CD14-positive monocyte (primary cell): ENCODE measurements around the gene TTR. TPM values are rescaled to one million over a fixed set of nuclear protein-coding genes. Genes with fewer than 3 reads are reported as not detected.

Source experiments
- DNase-seq, 3 donors: peaks; one replicate each; pipeline ENCODE4 v3.0.0-alpha.2; 2011 to 2022
- H2AFZ ChIP-seq: 2 replicates; pipeline ENCODE4 v1.6.0; 2012; ENCODE audit warnings: mild to moderate bottlenecking, low read depth, low read length, inconsistent platforms; ENCODE audit not compliant: insufficient read depth, poor library complexity, severe bottlenecking
- H3K27ac ChIP-seq, 2 donors: 1 replicate in 1 of 2; 2 replicates in 1 of 2; pipeline ENCODE4 v1.5.1; 2012 to 2013; ENCODE audit warnings: low read length in 2 of 2, control low read depth in 1 of 2, inconsistent platforms in 1 of 2, low read depth in 1 of 2, mild to moderate bottlenecking in 1 of 2
- H3K27me3 ChIP-seq, 2 donors: one replicate each; pipeline versions ENCODE4 v1.6.0 to v1.6.1; 2011 to 2013; ENCODE audit warnings: low read length in 2 of 2; ENCODE audit not compliant: control insufficient read depth in 2 of 2, insufficient read depth in 2 of 2
- H3K36me3 ChIP-seq, 2 donors: replicated peaks in 1 of 2; 1 replicate in 1 of 2; 2 replicates in 1 of 2; pipeline versions ENCODE4 v1.5.1 to v1.6.1; 2012 to 2013; ENCODE audit warnings: low read length in 2 of 2, control low read depth in 1 of 2, inconsistent platforms in 1 of 2, mild to moderate bottlenecking in 1 of 2; ENCODE audit not compliant: insufficient read depth in 2 of 2, control insufficient read depth in 1 of 2
- H3K4me1 ChIP-seq, 2 donors: 1 replicate in 1 of 2; 2 replicates in 1 of 2; pipeline versions ENCODE4 v1.5.1 to v1.6.1; 2012 to 2013; ENCODE audit warnings: low read length in 2 of 2, control low read depth in 1 of 2, inconsistent platforms in 1 of 2, mild to moderate bottlenecking in 1 of 2, moderate library complexity in 1 of 2; ENCODE audit not compliant: insufficient read depth in 2 of 2, control insufficient read depth in 1 of 2
- H3K4me2 ChIP-seq: replicated peaks from 2 replicates; pipeline ENCODE3; 2012; ENCODE audit warnings: low read length, moderate library complexity, mild to moderate bottlenecking; ENCODE audit not compliant: poor library complexity, severe bottlenecking; ENCODE audit errors: extremely low read depth
- H3K4me3 ChIP-seq, 3 experiments: fragments of 200-600 bp in 1 of 3; sonication (generic) in 1 of 3; replicated peaks in 1 of 3; 1 replicate in 2 of 3; 2 replicates in 1 of 3; pipeline ENCODE4 v1.5.1; 2011 to 2013; ENCODE audit warnings: low read length in 3 of 3, mild to moderate bottlenecking in 3 of 3, control low read depth in 2 of 3, low read depth in 2 of 3, inconsistent platforms in 1 of 3, moderate library complexity in 1 of 3
- H3K79me2 ChIP-seq: 2 replicates; pipeline ENCODE4 v1.6.0; 2012; ENCODE audit warnings: mild to moderate bottlenecking, control low read depth, inconsistent platforms, low read length, moderate library complexity; ENCODE audit not compliant: insufficient read depth
- H3K9ac ChIP-seq: 2 replicates; pipeline ENCODE4 v1.6.0; 2017; ENCODE audit warnings: low read length, mild to moderate bottlenecking; ENCODE audit not compliant: insufficient read depth, poor library complexity, severe bottlenecking
- H3K9me3 ChIP-seq, 2 donors: replicated peaks in 1 of 2; 1 replicate in 1 of 2; 2 replicates in 1 of 2; pipeline versions ENCODE4 v1.5.1 to v1.6.1; 2012 to 2013; ENCODE audit warnings: low read length in 2 of 2, control low read depth in 1 of 2; ENCODE audit not compliant: control insufficient read depth in 1 of 2, insufficient read depth in 1 of 2
- H4K20me1 ChIP-seq: 2 replicates; pipeline ENCODE4 v1.6.0; 2012; ENCODE audit warnings: mild to moderate bottlenecking, low read length, control low read depth, moderate library complexity; ENCODE audit not compliant: insufficient read depth
- H3K27ac Mint-ChIP-seq, 7 donors: one replicate each; pipeline ENCODE4 v1.8.0; 2020; ENCODE audit warnings: mild to moderate bottlenecking in 7 of 7, mixed read lengths in 7 of 7, moderate library complexity in 6 of 7, inconsistent platforms in 2 of 7
- H3K27me3 Mint-ChIP-seq, 3 donors: one replicate each; pipeline ENCODE4 v1.8.0; 2021 to 2022; ENCODE audit warnings: low read depth in 3 of 3, mild to moderate bottlenecking in 3 of 3, mixed read lengths in 3 of 3, moderate library complexity in 3 of 3, inconsistent platforms in 1 of 3
- H3K36me3 Mint-ChIP-seq, 2 donors: one replicate each; pipeline ENCODE4 v1.8.0; 2020; ENCODE audit warnings: mixed read lengths in 2 of 2, inconsistent platforms in 1 of 2, mild to moderate bottlenecking in 1 of 2
- H3K4me1 Mint-ChIP-seq: one replicate; pipeline ENCODE4 v1.8.0; 2020; ENCODE audit warnings: mild to moderate bottlenecking, mixed read lengths
- H3K4me3 Mint-ChIP-seq, 2 donors: one replicate each; pipeline ENCODE4 v1.8.0; 2020; ENCODE audit warnings: mild to moderate bottlenecking in 2 of 2, mixed read lengths in 2 of 2, moderate library complexity in 1 of 2
- H3K9me3 Mint-ChIP-seq, 7 donors: one replicate each; pipeline ENCODE4 v1.8.0; 2020 to 2022; ENCODE audit warnings: mixed read lengths in 7 of 7, mild to moderate bottlenecking in 6 of 7, moderate library complexity in 6 of 7, inconsistent platforms in 2 of 7
- CTCF ChIP-seq: fragments of 200-600 bp; IDR thresholded peaks from one replicate; pipeline ENCODE4 v1.8.0; 2022; ENCODE audit warnings: antibody characterized with exemption, mild to moderate bottlenecking
- WGBS: methylation state at CpG from one replicate; pipeline ENCODE4 v1.1.5; 2013; ENCODE audit warnings: missing lambda C conversion rate; ENCODE audit not compliant: insufficient coverage; 5-methylcytosine and 5-hydroxymethylcytosine counted together
- intact Hi-C, 2 donors: fragments of 100-400 bp; cut with micrococcal nuclease; formaldehyde crosslinking; loops; one replicate each; pipeline versions ENCODE4 v1.15.0 to v1.15.1; 2023
- polyA plus RNA-seq, 3 donors: library from polyadenylated mRNA; depleted of rRNA in 1 of 3; unstranded in 2 of 3; stranded (reverse) in 1 of 3; fragments of 300-500 nt in 2 of 3; fragments of >200 nt in 1 of 3; fragmentation: Illumina TruSeq in 2 of 3; gene quantifications; 1 replicate in 2 of 3; 2 replicates in 1 of 3; pipeline ENCODE4 v1.2.3, GENCODE V29; 2012 to 2021

TTR gene
- polyA plus RNA-seq, 3 donors = not detected

GRCh38 chr18:31632356-31632755 is 40.7 kb downstream of the TTR start:
- Histone ChIP-seq H3K79me2 (no peaks in the 10 kb centered on the region), H3K27me3 (no peaks in the 10 kb centered on the region), H3K9me3 (no peaks in the 10 kb centered on the region), H4K20me1 (no peaks in the 10 kb centered on the region), H3K27ac (no peak overlapping the region), H3K4me1 (peaks cover 9 to 17% of the 10 kb centered on the region in 2 donors), H3K9ac (no peak overlapping the region), H3K4me2 (no peak overlapping the region), H3K36me3 (no peaks in the 10 kb centered on the region), H2AFZ (no peak overlapping the region), H3K4me3 (no peak overlapping the region)
- Mint-ChIP-seq H3K4me3 (no peak overlapping the region), H3K9me3 (peaks cover 0 to 5% (median 0%) of the 10 kb centered on the region in 7 donors), H3K36me3 (peaks cover 3 to 11% of the 10 kb centered on the region in 2 donors), H3K27me3 (no peaks in the 10 kb centered on the region), H3K4me1 (peaks cover 22% of the 10 kb centered on the region), H3K27ac (no peak overlapping the region)
- WGBS = no CpG with 5 or more reads among the region's 1 CpG
- intact Hi-C loops = no loop called here
- no peak for DNase-seq
- no peak for TF ChIP-seq CTCF

GRCh38 chr18:31633392-31634330 is 42.0 kb downstream of the TTR start:
- H3K36me3 Mint-ChIP-seq = peaks cover 6 to 16% of the 10 kb centered on the region in 2 donors
- no peaks in the 10 kb centered on the region for H3K79me2 ChIP-seq
- H4K20me1 ChIP-seq = no peaks in the 10 kb centered on the region
- peaks cover 22% of the 10 kb centered on the region for H3K4me1 Mint-ChIP-seq
- peak overlapping the region in 1 of 2 donors; percentile 33 for H3K4me3 Mint-ChIP-seq
- H3K9ac ChIP-seq = no peak overlapping the region
- peak overlapping the region in 2 of 7 donors; percentile 36 to 51 for H3K27ac Mint-ChIP-seq
- H3K4me3 ChIP-seq = no peak overlapping the region
- H3K9me3 Mint-ChIP-seq = peaks cover 0 to 5% (median 2%) of the 10 kb centered on the region in 7 donors
- H3K4me2 ChIP-seq = no peak overlapping the region
- peaks cover 0 to 6% of the 10 kb centered on the region in 2 donors for H3K36me3 ChIP-seq
- peaks cover 9 to 17% of the 10 kb centered on the region in 2 donors for H3K4me1 ChIP-seq
- no peaks in the 10 kb centered on the region for H3K9me3 ChIP-seq
- H2AFZ ChIP-seq = peak overlapping the region; percentile 57
- WGBS = 0% methylated on average over 3 of the region's 10 CpGs
- intact Hi-C loops = no loop called here
- H3K27me3 Mint-ChIP-seq = no peaks in the 10 kb centered on the region
- no peak for TF ChIP-seq CTCF
- H3K27ac ChIP-seq = no peak overlapping the region
- DNase-seq = peak in 1 of 3 donors; percentile 4
- H3K27me3 ChIP-seq = no peaks in the 10 kb centered on the region
